Measurements from ENCODE around the gene TGM5. TPM values are rescaled to one million over a fixed set of nuclear protein-coding genes. Genes with fewer than 3 reads are reported as not detected.

TGM5 gene
- total and polyA plus RNA-seq, 2 experiments from 2014 or later, result not detected

DNA sequence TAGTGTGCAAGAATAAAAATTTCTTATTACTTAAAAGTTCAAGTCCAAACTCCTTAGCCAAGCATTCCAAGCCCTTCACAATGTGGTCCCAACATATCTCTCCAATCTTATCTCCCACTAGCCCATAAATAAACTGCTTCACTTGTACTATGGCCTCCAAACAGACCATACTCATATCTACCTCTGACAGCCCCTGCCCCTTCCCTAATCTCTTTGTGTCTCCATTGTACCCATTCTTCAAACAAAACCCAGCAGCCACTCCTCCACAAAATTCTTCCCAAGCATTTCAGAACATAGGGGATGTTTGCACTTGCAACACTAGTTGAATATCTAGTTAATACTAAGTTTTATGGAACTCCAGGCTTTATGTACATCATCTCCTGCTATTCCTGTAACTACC lies 33.2 kb upstream of the TGM5 start:
- Histone ChIP-seq H2AFZ (no peak overlapping the region), H3K9me2 (ENCODE audit: insufficient read depth) (no peaks in the 10 kb centered on the region), H3K27me3 (replicated peaks; ENCODE audit: insufficient read depth) (peaks cover 40% of the 10 kb centered on the region), H3K4me2 (ENCODE audit: unreplicated experiment) (no peak overlapping the region), H3K4me1 (ENCODE audit: insufficient read depth) (0 out of 2 replicates have a peak, but pooled peaks cover 3% of the 10 kb centered on the region), H3K27ac (no peak overlapping the region), H3K9me3 (ENCODE audit: low read depth) (no peaks in the 10 kb centered on the region), H3K9ac (no peak overlapping the region), H3K4me3 (no peak overlapping the region), H3K36me3 (ENCODE audit: low read depth) (no peaks in the 10 kb centered on the region), H3K79me2 (ENCODE audit: insufficient read depth) (no peaks in the 10 kb centered on the region), H4K20me1 (ENCODE audit: insufficient read depth) (no peaks in the 10 kb centered on the region), H3F3A (ENCODE audit: insufficient read depth) (no peaks in the 10 kb centered on the region)
- DNase-seq, result no peak
- in situ Hi-C loops (cut with MboI), result no loop called here
- no peak for TF ChIP-seq EZH2 (IDR thresholded peaks at IDR 0.05; ENCODE audit: insufficient read depth, poor library complexity, severe bottlenecking)
- TF ChIP-seq EZH2phosphoT487 (IDR thresholded peaks at IDR 0.05; ENCODE audit: insufficient read depth, low read depth), result no peak

DNA sequence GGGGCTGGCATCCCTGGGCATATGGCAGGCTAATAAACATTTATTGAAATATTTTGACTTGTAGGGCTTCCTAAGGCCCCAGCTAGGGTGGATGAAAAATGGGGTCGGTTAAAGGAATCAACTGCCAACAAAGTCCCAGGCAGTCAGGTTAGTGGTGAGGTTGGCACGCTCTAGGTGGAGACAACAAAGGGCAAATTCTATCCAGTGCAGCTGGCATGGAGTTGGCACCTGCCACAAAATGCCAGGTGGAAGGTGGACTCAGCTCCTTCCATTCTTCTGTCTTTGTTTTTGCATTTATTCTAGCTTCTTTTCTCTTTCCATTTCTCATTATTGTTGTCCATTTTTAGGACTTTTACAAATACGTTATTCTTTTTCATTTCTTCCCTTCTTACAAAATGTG lies 32.7 kb upstream of the TGM5 start:
- no peak for DNase-seq
- in situ Hi-C loops (cut with MboI), result no loop called here
- Histone ChIP-seq H3K4me2 (ENCODE audit: unreplicated experiment) (no peak overlapping the region), H3K4me3 (no peak overlapping the region), H3K27me3 (replicated peaks; ENCODE audit: insufficient read depth) (peaks cover 42% of the 10 kb centered on the region), H3K4me1 (ENCODE audit: insufficient read depth) (0 out of 2 replicates have a peak, but pooled peaks cover 3% of the 10 kb centered on the region), H3K9me3 (ENCODE audit: low read depth) (no peaks in the 10 kb centered on the region), H3K36me3 (ENCODE audit: low read depth) (no peaks in the 10 kb centered on the region), H3F3A (ENCODE audit: insufficient read depth) (no peaks in the 10 kb centered on the region), H3K79me2 (ENCODE audit: insufficient read depth) (no peaks in the 10 kb centered on the region), H3K9me2 (ENCODE audit: insufficient read depth) (no peaks in the 10 kb centered on the region), H2AFZ (no peak overlapping the region), H3K9ac (no peak overlapping the region), H4K20me1 (ENCODE audit: insufficient read depth) (no peaks in the 10 kb centered on the region), H3K27ac (no peak overlapping the region)
- WGBS, 2 experiments (ENCODE audit: low coverage in 1 of 2, low lambda C conversion rate in 2 of 2, missing lambda C conversion rate in 2 of 2), result 69 to 82% methylated on average over 3 of the region's 3 CpGs
- TF ChIP-seq EZH2 (IDR thresholded peaks at IDR 0.05; ENCODE audit: insufficient read depth, poor library complexity, severe bottlenecking) (no peak), EZH2phosphoT487 (IDR thresholded peaks at IDR 0.05; ENCODE audit: insufficient read depth, low read depth) (no peak)

DNA sequence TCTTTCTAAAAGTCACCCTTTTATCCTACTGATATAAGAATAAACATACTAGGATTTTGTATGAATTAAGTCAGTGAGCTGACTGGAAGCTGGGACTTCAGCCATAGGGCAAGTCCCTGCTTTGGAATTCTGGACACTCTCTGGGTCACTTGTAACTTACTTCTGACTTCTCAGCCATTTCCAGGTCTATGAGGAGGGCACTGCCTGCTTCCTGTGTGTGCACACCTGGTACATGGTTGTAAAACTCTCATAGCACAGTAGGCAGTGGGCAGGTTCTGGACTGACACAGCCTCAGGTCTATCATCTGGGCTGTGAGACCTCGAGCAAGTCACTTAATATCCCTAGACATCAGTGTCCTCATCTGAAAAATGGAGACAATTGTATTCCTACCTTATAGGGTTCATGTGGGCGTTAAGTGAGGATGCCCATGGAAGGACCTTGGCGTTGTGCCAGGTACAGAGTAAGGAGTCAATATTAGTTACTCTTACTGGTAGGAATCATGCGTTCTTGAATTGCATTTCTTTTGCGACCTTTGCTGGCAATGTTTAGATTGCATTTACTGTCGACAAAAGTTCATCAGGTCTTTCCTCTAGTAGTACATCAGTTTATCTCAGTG lies 27.5 kb upstream of the TGM5 start:
- H3K9me3 ChIP-seq (ENCODE audit: low read depth), result no peaks in the 10 kb centered on the region
- 62 to 70% methylated on average over 6 of the region's 6 CpGs for WGBS, 2 experiments (ENCODE audit: low coverage in 1 of 2, low lambda C conversion rate in 2 of 2, missing lambda C conversion rate in 2 of 2)
- no peaks in the 10 kb centered on the region; the same call in 1 of the 2 replicates for H3F3A ChIP-seq (ENCODE audit: insufficient read depth)
- H3K79me2 ChIP-seq (ENCODE audit: insufficient read depth), result no peaks in the 10 kb centered on the region
- no peak for DNase-seq
- no peak overlapping the region for H3K27ac ChIP-seq
- H3K4me1 ChIP-seq (ENCODE audit: insufficient read depth), result peaks cover 11% of the 10 kb centered on the region; the same call in 1 of the 2 replicates
- no peaks in the 10 kb centered on the region for H3K9me2 ChIP-seq (ENCODE audit: insufficient read depth)
- no peak overlapping the region for H3K4me2 ChIP-seq (ENCODE audit: unreplicated experiment)
- peaks cover 56% of the 10 kb centered on the region for H3K27me3 ChIP-seq (replicated peaks; ENCODE audit: insufficient read depth)
- H4K20me1 ChIP-seq (ENCODE audit: insufficient read depth), result no peaks in the 10 kb centered on the region
- H3K4me3 ChIP-seq, result no peak overlapping the region
- no peaks in the 10 kb centered on the region for H3K36me3 ChIP-seq (ENCODE audit: low read depth)
- H2AFZ ChIP-seq, result no peak overlapping the region
- no peak overlapping the region for H3K9ac ChIP-seq
- TF ChIP-seq EZH2phosphoT487 (IDR thresholded peaks at IDR 0.05; ENCODE audit: insufficient read depth, low read depth) (no peak), EZH2 (IDR thresholded peaks at IDR 0.05; ENCODE audit: insufficient read depth, poor library complexity, severe bottlenecking) (no peak)
- in situ Hi-C loops (cut with MboI), result no loop called here

DNA sequence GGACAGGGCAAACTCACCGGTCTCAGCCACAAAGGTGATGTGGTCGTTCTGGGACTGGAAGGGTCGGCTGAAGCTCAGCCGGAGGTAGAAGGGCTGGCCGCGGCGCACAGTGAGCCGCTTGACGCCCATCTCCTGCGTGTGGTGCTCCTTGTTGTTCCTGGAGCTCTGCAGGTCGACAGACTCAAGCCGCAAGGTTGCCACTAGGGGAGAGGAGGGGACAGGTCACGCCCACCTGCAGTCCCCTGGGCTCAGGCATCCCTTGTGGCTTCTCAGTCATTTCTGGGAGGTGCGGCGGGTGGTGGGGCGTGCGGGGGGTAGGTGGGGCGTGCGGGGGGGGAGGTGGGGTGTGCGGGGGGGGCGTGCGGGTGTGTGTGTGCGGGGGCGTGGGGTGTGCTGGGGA lies 26.7 kb upstream of the TGM5 start:
- Histone ChIP-seq H3K9me2 (ENCODE audit: insufficient read depth) (no peaks in the 10 kb centered on the region), H3K9ac (no peak overlapping the region), H3K27me3 (replicated peaks; ENCODE audit: insufficient read depth) (peaks cover 51% of the 10 kb centered on the region), H4K20me1 (ENCODE audit: insufficient read depth) (no peaks in the 10 kb centered on the region), H3K4me2 (ENCODE audit: unreplicated experiment) (no peak overlapping the region), H3K9me3 (ENCODE audit: low read depth) (no peaks in the 10 kb centered on the region), H3K79me2 (ENCODE audit: insufficient read depth) (no peaks in the 10 kb centered on the region), H2AFZ (no peak overlapping the region), H3K4me3 (no peak overlapping the region), H3K36me3 (ENCODE audit: low read depth) (no peaks in the 10 kb centered on the region), H3F3A (ENCODE audit: insufficient read depth) (no peaks in the 10 kb centered on the region; the same call in 1 of the 2 replicates), H3K4me1 (ENCODE audit: insufficient read depth) (peaks cover 11% of the 10 kb centered on the region; the same call in 1 of the 2 replicates), H3K27ac (no peak overlapping the region)
- DNase-seq, result peak; percentile 22
- 9 to 11% methylated on average over 13 to 17 of the region's 24 CpGs for WGBS, 2 experiments (ENCODE audit: low coverage in 1 of 2, low lambda C conversion rate in 2 of 2, missing lambda C conversion rate in 2 of 2)
- in situ Hi-C loops (cut with MboI), result no loop called here
- TF ChIP-seq EZH2phosphoT487 (IDR thresholded peaks at IDR 0.05; ENCODE audit: insufficient read depth, low read depth) (no peak), EZH2 (IDR thresholded peaks at IDR 0.05; ENCODE audit: insufficient read depth, poor library complexity, severe bottlenecking) (no peak)
